ENCODE measurements around the gene PACC1.

PACC1 gene

GRCh38 chr1:212437179-212437798 lies 22.6 kb upstream of the PACC1 start:
- ATAC-seq (no peak), DNase-seq (no peak)

- no peak for ATAC-seq
- no peak for DNase-seq
These were observed 20.3 kb upstream of the PACC1 start for GRCh38 chr1:212434992-212435391.

DNA sequence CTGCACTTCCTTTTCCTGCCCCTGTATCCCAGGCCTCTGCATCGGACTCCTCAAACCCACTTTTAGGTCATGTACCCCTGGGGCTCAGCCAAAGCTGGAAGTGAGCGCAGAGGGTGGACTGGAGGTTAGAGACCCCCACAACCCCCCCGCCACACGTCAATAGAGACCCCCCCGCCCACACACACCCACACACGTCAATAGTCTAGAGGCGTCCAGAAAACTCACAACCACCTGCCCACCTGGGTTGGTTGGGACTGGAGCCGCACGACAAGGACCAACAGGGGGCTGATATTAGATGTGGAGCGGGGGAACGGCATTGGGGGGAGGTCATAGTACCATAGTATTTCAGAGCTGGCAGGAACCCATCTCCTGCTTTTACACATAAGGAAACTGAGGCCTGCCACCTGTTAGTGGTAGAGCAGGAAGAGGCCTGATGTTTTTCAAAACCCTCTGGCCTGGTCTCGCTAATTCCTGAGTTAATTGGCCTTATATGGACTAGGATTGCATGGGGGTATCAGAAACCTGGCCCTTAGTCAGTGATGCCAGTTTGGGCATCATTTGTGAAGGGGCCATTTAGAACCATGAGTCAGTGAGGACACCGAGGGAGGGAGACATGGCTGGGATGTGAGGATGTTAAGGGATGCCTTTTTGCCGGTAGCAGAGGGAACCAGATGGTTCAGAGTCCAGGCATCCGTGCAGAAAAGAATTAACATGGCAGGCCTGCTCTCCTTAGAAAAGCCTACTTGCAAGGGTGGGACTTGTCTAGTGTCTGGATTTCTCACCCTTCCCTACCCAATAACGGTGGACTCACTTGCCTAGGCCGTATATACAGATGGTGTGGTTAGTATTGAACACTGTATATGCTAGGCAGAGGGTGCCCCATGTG lies 19.1 kb upstream of the PACC1 start:
- no peak for DNase-seq
- ATAC-seq = no peak

DNA sequence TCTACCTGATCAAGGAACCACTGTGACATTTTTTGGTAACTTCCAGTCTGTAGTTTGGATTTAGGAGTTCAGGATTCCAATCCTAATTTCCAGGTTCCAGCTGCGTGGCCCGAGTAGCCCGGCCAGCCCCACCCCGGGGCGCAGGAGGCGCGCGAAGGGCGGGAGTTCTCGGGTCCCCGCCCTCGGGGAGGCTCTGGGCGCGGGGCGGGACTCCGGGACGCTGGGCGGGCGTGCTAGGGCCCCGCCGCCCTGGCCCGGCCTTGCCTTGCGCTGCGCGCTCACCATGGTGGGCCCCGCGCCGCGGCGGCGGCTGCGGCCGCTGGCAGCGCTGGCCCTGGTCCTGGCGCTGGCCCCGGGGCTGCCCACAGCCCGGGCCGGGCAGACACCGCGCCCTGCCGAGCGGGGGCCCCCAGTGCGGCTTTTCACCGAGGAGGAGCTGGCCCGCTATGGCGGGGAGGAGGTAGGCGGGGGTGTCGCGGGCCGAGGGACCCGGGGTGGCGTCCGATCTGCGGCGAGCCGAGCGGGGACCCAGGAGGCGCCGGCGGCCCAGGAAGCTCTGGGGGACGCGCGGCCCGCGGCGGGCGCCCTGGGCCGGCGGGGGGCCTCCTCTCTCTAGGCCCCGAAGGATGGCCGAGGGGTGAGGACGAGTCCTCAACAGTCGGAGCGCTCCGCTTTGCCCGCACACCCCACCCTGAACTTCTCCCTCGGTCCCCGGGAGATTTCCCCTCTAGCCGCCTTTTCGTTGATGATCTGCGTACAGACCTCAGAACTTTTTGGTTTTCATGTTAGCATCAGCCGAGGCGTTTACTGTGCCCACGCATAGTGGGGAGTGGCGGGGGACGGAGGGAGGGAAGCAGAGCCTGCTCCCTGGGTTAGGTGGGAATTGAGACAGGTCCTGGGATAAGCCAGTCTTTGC lies 18.2 kb upstream of the PACC1 start, which contains the start of gene NENF:
Gene NENF (plus strand): TSS at position 260 of the 916 bp plus-strand sequence. CDS start 24 bp downstream, at position 284.
- ATAC-seq (peak; percentile 100), DNase-seq (peak; percentile 87)

DNA sequence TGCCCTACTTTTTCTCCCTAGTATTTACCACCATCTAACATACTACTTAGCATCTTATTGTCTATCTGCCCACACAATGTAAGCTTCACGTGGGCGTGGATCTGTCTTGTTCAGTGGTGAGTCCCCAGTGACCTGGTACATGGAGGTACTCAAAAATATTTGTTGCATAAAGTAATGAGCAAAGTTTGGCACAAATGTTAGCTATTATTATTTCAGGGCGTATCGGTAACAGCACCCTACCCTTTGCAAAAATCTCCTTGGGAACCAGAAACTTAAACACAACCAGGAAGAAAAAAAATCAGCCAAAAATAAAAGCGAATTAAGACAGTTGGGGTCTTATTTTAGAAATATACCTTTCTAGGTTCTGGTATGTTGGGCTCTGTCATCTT lies 17.6 kb upstream of the PACC1 start:
- DNase-seq (no peak), ATAC-seq (no peak)

GRCh38 chr1:212431644-212432043 lies 17.0 kb upstream of the PACC1 start:
- ATAC-seq (no peak), DNase-seq (no peak)

- no peak for DNase-seq
- ATAC-seq = no peak
These were observed 16.3 kb upstream of the PACC1 start for GRCh38 chr1:212430955-212431394.

- DNase-seq (no peak), ATAC-seq (no peak)
These were observed 15.7 kb upstream of the PACC1 start for GRCh38 chr1:212430416-212430815.

DNA sequence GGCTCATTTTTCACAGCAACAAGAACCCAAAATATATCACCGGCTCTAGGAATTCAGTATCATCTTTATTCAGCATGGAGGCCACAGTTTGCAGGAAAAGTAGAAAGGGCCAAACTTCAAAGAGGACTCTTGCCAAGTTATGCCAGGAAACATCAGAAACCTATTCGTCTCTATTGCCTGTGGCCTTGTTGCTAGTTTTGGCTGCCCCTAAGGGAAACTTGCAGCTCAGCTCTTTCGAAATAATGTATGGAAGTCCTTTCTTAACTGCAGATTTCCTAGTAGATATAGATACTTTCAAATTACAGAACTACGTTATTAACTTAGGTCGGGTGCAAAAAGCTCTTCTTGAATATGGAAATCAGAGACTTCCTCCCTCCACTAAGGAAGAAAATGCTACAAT lies 13.8 kb upstream of the PACC1 start:
- no peak for ATAC-seq
- DNase-seq = no peak

- ATAC-seq (no peak), DNase-seq (no peak)
These were observed 9.2 kb upstream of the PACC1 start for GRCh38 chr1:212423879-212424278.

DNA sequence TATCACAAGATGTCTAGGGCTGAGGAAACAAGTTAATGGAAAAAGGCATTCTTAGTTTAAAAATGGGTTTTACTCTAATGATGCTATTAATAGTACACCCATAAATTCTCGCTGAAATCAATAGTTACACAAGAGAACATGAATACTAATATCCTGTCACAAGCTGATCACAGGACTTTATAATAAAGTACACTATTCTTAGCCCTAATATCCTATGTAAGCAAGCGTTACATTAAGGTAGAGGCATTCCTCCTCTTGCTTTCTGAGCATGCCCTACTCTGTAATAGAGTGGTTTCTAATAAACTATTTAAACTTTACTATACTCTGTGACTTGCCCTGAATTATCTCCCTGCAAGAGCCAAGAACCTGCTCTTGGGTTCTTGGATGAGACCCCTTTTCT lies 6.5 kb upstream of the PACC1 start:
- DNase-seq (no peak), ATAC-seq (no peak)

GRCh38 chr1:212415107-212415841 lies 588 bp upstream of the PACC1 start:
- no peak for ATAC-seq
- DNase-seq = no peak

DNA sequence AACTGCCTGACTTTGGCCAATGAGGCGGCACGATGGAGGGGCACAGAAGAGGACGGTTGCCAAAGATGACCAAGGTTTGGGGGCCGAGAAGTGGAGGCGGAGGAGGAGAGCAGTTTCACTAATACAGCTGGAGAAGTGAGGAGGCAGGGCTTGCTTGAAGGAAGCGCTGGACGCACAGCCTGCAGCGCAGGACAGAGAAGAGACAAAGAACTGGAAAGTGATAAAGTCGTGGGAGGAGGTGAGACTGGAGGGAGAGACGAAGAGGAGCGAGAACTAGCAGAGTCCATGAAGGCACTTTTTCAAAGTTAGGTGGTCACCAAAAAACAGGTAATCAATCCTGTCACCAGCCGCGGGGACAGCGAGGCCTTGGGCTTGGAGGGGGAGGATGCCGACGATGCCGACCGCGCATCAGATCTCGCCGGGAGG lies 771 bp downstream of the PACC1 start:
- ATAC-seq = no peak
- no peak for DNase-seq

GRCh38 chr1:212412374-212412773 lies 2.3 kb downstream of the PACC1 start:
- ATAC-seq (no peak), DNase-seq (no peak)

DNA sequence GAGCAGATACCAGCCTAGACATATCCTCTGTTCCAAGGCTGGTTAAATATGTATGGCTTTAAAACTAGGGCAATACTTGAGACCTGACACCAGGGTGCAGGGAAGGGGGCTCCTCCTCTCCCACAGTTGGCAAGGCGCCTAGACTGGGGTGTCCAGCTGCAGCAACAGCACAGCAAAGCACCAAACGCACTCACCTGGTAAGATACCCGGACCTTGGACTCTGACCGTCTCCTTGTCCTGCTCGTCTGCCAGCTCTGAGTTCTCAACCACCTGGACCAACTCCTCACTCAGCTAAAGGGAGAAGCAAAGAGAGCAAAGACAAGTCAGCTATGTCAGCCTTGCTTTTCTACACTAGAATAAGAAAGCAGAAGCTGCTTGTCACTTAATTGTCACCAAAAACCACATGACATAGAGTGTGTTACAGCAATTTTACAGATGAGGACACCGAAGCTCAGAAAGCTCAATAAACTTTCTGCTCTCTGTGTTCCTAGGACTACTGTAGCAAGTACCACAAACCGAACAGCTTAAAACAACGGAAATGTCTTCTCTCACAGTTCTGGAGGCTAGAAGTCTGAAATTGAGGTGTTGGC lies 4.4 kb downstream of the PACC1 start:
- ATAC-seq = no peak
- DNase-seq = no peak

GRCh38 chr1:212402666-212403321 lies 11.9 kb downstream of the PACC1 start:
- no peak for DNase-seq
- no peak for ATAC-seq

GRCh38 chr1:212401838-212402582 lies 12.7 kb downstream of the PACC1 start:
- no peak for ATAC-seq
- no peak for DNase-seq

- ATAC-seq (no peak), DNase-seq (no peak)
These were observed 13.6 kb downstream of the PACC1 start for GRCh38 chr1:212401042-212401441.

GRCh38 chr1:212397171-212397570 lies 17.5 kb downstream of the PACC1 start:
- no peak for DNase-seq
- no peak for ATAC-seq

- no peak for DNase-seq
- ATAC-seq = no peak
These were observed 18.0 kb downstream of the PACC1 start for GRCh38 chr1:212396638-212397037.

Data from stimulated activated naive CD8-positive, alpha-beta T cell treated with anti-CD3 and anti-CD28 coated beads, Interleukin-15, Interleukin-2, amounts not matched to agents 100 U/mL and 50 U/mL, for 24 hours (primary cell).